ENCODE data around the gene RND3.

DNA sequence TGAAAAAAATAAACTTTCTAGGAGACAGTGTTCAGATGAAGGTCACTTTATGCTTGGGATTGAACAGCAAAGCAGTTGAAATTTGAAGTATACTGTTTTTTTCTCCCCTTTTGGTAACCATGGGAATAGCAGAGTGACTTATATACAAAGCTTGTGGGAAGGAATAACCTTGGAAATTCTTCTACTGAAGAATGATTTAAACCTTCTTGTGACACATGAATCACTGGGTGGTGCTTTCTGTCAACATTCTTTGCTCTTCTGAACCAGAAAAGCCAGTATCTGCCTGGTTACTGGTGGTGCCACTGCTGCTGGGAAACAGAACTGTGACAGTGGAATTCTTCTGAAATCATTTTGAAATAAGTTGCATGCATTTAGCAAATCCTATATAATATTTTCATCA, 39.4 kb upstream of the RND3 start:
- no peak for TF ChIP-seq MYNN (CRISPR knock-in tag; IDR thresholded peaks at IDR 0.05; ENCODE audit: low read depth)
- TF ChIP-seq POLR2A (IDR thresholded peaks at IDR 0.05; ENCODE audit: insufficient read depth in 1 of 2, low read depth in 2 of 2, low read length in 2 of 2): no peak
- no peak for TF ChIP-seq CENPT (CRISPR knock-in tag; IDR thresholded peaks at IDR 0.05; ENCODE audit: low read depth)
- TF ChIP-seq, protein P1, sequence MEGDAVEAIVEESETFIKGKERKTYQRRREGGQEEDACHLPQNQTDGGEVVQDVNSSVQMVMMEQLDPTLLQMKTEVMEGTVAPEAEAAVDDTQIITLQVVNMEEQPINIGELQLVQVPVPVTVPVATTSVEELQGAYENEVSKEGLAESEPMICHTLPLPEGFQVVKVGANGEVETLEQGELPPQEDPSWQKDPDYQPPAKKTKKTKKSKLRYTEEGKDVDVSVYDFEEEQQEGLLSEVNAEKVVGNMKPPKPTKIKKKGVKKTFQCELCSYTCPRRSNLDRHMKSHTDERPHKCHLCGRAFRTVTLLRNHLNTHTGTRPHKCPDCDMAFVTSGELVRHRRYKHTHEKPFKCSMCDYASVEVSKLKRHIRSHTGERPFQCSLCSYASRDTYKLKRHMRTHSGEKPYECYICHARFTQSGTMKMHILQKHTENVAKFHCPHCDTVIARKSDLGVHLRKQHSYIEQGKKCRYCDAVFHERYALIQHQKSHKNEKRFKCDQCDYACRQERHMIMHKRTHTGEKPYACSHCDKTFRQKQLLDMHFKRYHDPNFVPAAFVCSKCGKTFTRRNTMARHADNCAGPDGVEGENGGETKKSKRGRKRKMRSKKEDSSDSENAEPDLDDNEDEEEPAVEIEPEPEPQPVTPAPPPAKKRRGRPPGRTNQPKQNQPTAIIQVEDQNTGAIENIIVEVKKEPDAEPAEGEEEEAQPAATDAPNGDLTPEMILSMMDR (CRISPR knock-in tag; IDR thresholded peaks at IDR 0.05): no peak
- TF ChIP-seq, protein P2, sequence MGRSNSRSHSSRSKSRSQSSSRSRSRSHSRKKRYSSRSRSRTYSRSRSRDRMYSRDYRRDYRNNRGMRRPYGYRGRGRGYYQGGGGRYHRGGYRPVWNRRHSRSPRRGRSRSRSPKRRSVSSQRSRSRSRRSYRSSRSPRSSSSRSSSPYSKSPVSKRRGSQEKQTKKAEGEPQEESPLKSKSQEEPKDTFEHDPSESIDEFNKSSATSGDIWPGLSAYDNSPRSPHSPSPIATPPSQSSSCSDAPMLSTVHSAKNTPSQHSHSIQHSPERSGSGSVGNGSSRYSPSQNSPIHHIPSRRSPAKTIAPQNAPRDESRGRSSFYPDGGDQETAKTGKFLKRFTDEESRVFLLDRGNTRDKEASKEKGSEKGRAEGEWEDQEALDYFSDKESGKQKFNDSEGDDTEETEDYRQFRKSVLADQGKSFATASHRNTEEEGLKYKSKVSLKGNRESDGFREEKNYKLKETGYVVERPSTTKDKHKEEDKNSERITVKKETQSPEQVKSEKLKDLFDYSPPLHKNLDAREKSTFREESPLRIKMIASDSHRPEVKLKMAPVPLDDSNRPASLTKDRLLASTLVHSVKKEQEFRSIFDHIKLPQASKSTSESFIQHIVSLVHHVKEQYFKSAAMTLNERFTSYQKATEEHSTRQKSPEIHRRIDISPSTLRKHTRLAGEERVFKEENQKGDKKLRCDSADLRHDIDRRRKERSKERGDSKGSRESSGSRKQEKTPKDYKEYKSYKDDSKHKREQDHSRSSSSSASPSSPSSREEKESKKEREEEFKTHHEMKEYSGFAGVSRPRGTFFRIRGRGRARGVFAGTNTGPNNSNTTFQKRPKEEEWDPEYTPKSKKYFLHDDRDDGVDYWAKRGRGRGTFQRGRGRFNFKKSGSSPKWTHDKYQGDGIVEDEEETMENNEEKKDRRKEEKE (IDR thresholded peaks at IDR 0.05): no peak
- TF ChIP-seq, protein P3, sequence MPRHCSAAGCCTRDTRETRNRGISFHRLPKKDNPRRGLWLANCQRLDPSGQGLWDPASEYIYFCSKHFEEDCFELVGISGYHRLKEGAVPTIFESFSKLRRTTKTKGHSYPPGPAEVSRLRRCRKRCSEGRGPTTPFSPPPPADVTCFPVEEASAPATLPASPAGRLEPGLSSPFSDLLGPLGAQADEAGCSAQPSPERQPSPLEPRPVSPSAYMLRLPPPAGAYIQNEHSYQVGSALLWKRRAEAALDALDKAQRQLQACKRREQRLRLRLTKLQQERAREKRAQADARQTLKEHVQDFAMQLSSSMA (CRISPR knock-in tag; IDR thresholded peaks at IDR 0.05): no peak
- TF ChIP-seq ZNF207 (IDR thresholded peaks at IDR 0.05; ENCODE audit: borderline replicate concordance): no peak
- TF ChIP-seq ZNF562 (CRISPR knock-in tag; IDR thresholded peaks at IDR 0.05; ENCODE audit: borderline replicate concordance): no peak

Measured in HepG2 (cell line).